ENCODE results near the gene U2AF2. TPM values are rescaled to one million over a fixed set of nuclear protein-coding genes. Genes with fewer than 3 reads are reported as not detected.

The U2AF2 gene
- polyA plus RNA-seq, 1 of the 3 experiments (the other 2 are of a cell fraction), result 321 TPM

DNA sequence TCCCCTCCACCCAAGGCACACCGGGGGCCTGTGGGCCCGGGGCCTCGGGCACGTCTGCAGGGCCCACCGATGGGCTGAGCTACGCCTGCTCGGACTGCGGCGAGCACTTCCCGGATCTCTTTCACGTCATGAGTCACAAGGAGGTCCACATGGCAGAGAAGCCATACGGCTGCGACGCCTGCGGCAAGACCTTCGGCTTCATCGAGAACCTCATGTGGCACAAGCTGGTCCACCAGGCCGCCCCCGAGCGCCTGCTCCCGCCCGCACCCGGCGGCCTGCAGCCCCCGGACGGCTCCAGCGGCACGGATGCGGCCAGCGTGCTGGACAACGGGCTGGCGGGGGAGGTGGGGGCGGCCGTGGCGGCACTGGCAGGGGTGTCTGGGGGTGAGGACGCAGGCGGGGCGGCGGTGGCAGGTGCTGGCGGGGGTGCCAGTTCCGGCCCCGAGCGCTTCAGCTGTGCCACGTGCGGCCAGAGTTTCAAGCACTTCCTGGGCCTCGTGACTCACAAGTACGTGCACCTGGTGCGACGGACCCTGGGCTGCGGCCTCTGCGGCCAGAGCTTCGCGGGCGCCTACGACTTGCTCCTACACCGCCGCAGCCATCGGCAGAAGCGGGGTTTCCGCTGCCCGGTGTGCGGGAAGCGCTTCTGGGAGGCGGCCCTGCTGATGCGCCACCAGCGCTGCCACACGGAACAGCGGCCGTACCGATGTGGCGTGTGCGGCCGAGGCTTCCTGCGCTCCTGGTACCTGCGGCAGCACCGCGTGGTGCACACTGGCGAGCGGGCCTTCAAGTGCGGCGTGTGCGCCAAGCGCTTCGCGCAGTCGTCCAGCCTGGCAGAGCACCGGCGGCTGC is 39.1 kb upstream of the U2AF2 start (continued):
- TF ChIP-seq RCOR1 (IDR thresholded peaks at IDR 0.05; ENCODE audit: low read length) (no peak), TAF1 (IDR thresholded peaks at IDR 0.05; ENCODE audit: borderline replicate concordance, low read depth, low read length) (no peak), RFX5 (IDR thresholded peaks at IDR 0.05; ENCODE audit: low read length) (no peak), FOXJ3 (CRISPR knock-in tag; IDR thresholded peaks at IDR 0.05) (no peak), SIN3A (IDR thresholded peaks at IDR 0.05; ENCODE audit: borderline replicate concordance, low read depth, low read length) (no peak), JUND (IDR thresholded peaks at IDR 0.05) (no peak)
- TF ChIP-seq, protein P1, sequence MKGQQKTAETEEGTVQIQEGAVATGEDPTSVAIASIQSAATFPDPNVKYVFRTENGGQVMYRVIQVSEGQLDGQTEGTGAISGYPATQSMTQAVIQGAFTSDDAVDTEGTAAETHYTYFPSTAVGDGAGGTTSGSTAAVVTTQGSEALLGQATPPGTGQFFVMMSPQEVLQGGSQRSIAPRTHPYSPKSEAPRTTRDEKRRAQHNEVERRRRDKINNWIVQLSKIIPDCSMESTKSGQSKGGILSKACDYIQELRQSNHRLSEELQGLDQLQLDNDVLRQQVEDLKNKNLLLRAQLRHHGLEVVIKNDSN (IDR thresholded peaks at IDR 0.05; ENCODE audit: borderline replicate concordance, low read depth), result no peak

- Histone ChIP-seq H3K9ac (no peak overlapping the region), H3K9me2 (no peaks in the 10 kb centered on the region), H3K27me3 (ENCODE audit: insufficient read depth) (no peaks in the 10 kb centered on the region), H3K9me3 (no peaks in the 10 kb centered on the region), H3K4me1 (ENCODE audit: control insufficient read depth in 1 of 2, insufficient read depth in 2 of 2, low read depth in 1 of 2, low read length in 1 of 2) (no peaks in the 10 kb centered on the region; a peak in 1 of 4 replicates), H3K4me3 (ENCODE audit: low read depth in 2 of 2, low read length in 1 of 2) (no peak overlapping the region), H3F3A (replicated peaks; ENCODE audit: insufficient read depth) (peaks cover 12% of the 10 kb centered on the region), H3K36me3 (replicated peaks in 1 of 2; ENCODE audit: control insufficient read depth in 1 of 2, insufficient read depth in 2 of 2, low read length in 1 of 2) (peaks cover 0 to 33% of the 10 kb centered on the region in 2 experiments), H3K27ac (ENCODE audit: low read depth in 2 of 2, low read length in 1 of 2) (no peak overlapping the region), H4K20me1 (ENCODE audit: insufficient read depth) (peaks cover 18% of the 10 kb centered on the region), H2AFZ (ENCODE audit: low read depth) (no peak overlapping the region), H3K79me2 (ENCODE audit: insufficient read depth) (peaks cover 17% of the 10 kb centered on the region; the same call in 1 of the 2 replicates), H3K4me2 (no peak overlapping the region)
- CTCF ChIA-PET, result interaction anchor here (0.6 to 6.7 kb wide), 2 partner anchors 16 to 99 kb away, joined by 3 to 40 read pairs; no protein-coding TSS in a partner anchor
- no peak for DNase-seq
- TF ChIP-seq ELF1 (IDR thresholded peaks at IDR 0.05) (no peak), NFIC (IDR thresholded peaks at IDR 0.05; ENCODE audit: borderline replicate concordance) (no peak), CHD2 (IDR thresholded peaks at IDR 0.05; ENCODE audit: low read length, partially characterized antibody) (no peak), RCOR1 (IDR thresholded peaks at IDR 0.05; ENCODE audit: low read length) (no peak), FOXM1 (IDR thresholded peaks at IDR 0.05; ENCODE audit: low read depth) (no peak), NRF1 (IDR thresholded peaks at IDR 0.05; ENCODE audit: low read depth, low read length) (no peak), SMC3 (IDR thresholded peaks at IDR 0.05; ENCODE audit: low read depth, low read length) (no peak), RFX5 (IDR thresholded peaks at IDR 0.05; ENCODE audit: low read length) (no peak)
- POLR2A ChIA-PET, result no interaction called here
- WGBS (ENCODE audit: low lambda C conversion rate), result 97% methylated on average over 31 of the region's 38 CpGs
Observed at GRCh38 chr19:55616395-55616875, 38.4 kb upstream of the U2AF2 start.

DNA sequence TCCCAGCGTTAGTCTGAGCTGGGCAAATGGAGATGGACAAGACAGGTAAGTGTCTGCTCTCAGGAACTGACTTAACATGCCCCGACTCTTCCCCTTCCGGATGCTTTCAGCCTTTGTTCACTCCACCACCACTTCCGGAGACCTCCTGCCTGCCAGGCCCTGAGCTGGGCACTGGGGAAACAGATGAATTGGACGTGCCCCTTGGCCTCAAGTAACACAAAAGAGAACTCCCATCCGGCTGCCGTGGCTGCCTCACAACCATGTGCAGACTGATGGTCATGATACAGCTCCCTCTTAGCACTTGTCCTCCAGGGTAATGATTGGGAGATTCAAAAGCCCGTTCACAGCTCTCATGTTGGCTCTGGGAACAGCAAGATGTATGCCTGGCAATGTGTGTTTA is 37.4 kb upstream of the U2AF2 start:
- POLR2A ChIA-PET, result interaction anchor here (3.1 kb wide), 1 partner anchor 11 kb away, joined by 10 read pairs; the partner anchor contains the start of gene ZNF865
- Histone ChIP-seq H3K27ac (ENCODE audit: low read depth in 2 of 2, low read length in 1 of 2) (no peak overlapping the region), H3K9me3 (no peaks in the 10 kb centered on the region), H3K27me3 (ENCODE audit: insufficient read depth) (no peaks in the 10 kb centered on the region), H3K79me2 (ENCODE audit: insufficient read depth) (peaks cover 7% of the 10 kb centered on the region; the same call in 1 of the 2 replicates), H3K4me2 (no peak overlapping the region), H3K4me3 (ENCODE audit: low read depth in 2 of 2, low read length in 1 of 2) (no peak overlapping the region), H3F3A (replicated peaks; ENCODE audit: insufficient read depth) (peaks cover 12% of the 10 kb centered on the region), H4K20me1 (ENCODE audit: insufficient read depth) (peaks cover 9% of the 10 kb centered on the region), H2AFZ (ENCODE audit: low read depth) (no peak overlapping the region), H3K36me3 (replicated peaks in 1 of 2; ENCODE audit: control insufficient read depth in 1 of 2, insufficient read depth in 2 of 2, low read length in 1 of 2) (peaks cover 0 to 33% of the 10 kb centered on the region in 2 experiments), H3K9ac (no peak overlapping the region), H3K4me1 (ENCODE audit: control insufficient read depth in 1 of 2, insufficient read depth in 2 of 2, low read depth in 1 of 2, low read length in 1 of 2) (no peaks in the 10 kb centered on the region), H3K9me2 (no peaks in the 10 kb centered on the region)
- 94% methylated on average over 8 of the region's 8 CpGs for WGBS (ENCODE audit: low lambda C conversion rate)
- DNase-seq, result no peak
- CTCF ChIA-PET, result interaction anchor here (6.7 kb wide), 1 partner anchor 15 kb away, joined by 40 read pairs; no protein-coding TSS in a partner anchor
- no peak for TF ChIP-seq RAD21 (IDR thresholded peaks at IDR 0.05; ENCODE audit: low read length)
- TF ChIP-seq JUND (IDR thresholded peaks at IDR 0.05), result no peak
- TF ChIP-seq GATA2 (CRISPR knock-in tag; IDR thresholded peaks at IDR 0.05), result no peak
- no peak for TF ChIP-seq FOXM1 (IDR thresholded peaks at IDR 0.05; ENCODE audit: low read depth)
- TF ChIP-seq, protein P2, sequence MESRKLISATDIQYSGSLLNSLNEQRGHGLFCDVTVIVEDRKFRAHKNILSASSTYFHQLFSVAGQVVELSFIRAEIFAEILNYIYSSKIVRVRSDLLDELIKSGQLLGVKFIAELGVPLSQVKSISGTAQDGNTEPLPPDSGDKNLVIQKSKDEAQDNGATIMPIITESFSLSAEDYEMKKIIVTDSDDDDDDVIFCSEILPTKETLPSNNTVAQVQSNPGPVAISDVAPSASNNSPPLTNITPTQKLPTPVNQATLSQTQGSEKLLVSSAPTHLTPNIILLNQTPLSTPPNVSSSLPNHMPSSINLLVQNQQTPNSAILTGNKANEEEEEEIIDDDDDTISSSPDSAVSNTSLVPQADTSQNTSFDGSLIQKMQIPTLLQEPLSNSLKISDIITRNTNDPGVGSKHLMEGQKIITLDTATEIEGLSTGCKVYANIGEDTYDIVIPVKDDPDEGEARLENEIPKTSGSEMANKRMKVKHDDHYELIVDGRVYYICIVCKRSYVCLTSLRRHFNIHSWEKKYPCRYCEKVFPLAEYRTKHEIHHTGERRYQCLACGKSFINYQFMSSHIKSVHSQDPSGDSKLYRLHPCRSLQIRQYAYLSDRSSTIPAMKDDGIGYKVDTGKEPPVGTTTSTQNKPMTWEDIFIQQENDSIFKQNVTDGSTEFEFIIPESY (IDR thresholded peaks at IDR 0.05; ENCODE audit: borderline replicate concordance, low read depth), result no peak
- no peak for TF ChIP-seq FOXJ3 (CRISPR knock-in tag; IDR thresholded peaks at IDR 0.05)
- TF ChIP-seq REST (IDR thresholded peaks at IDR 0.05; ENCODE audit: low read depth, low read length), result no peak
- TF ChIP-seq GABPA (IDR thresholded peaks at IDR 0.05; ENCODE audit: low read depth), result no peak
